GM06990 (cell line): ENCODE results near the gene R3HDM2.
"Not testable (repeated sequence)": the region's sequence is repeated elsewhere in the genome, so short reads cannot be mapped to it uniquely, and the experiment has no call there.

Experiments used
- DNase-seq: peaks from one replicate; pipeline ENCODE4 v3.0.0-alpha.2; 2011; ENCODE audit not compliant: insufficient read length; ENCODE audit errors: extremely low read depth
- H3K27me3 ChIP-seq: replicated peaks from 2 replicates; pipeline ENCODE4 v1.6.0; 2011; ENCODE audit warnings: low read length; ENCODE audit not compliant: control insufficient read depth, insufficient read depth
- H3K36me3 ChIP-seq: 2 replicates; pipeline ENCODE4 v1.5.1; 2011; ENCODE audit warnings: low read length; ENCODE audit not compliant: control insufficient read depth, insufficient read depth
- H3K4me3 ChIP-seq: replicated peaks from 2 replicates; pipeline ENCODE4 v1.5.1; 2011; ENCODE audit warnings: low read depth, mild to moderate bottlenecking, control low read depth, low read length
- TF ChIP-seq, protein P1 (sequence below): IDR thresholded peaks from 2 replicates; pipeline ENCODE4 v1.5.1; 2011; ENCODE audit warnings: low read length, control low read depth, mild to moderate bottlenecking, inconsistent platforms; ENCODE audit not compliant: insufficient read depth, poor library complexity, severe bottlenecking

R3HDM2 gene

DNA sequence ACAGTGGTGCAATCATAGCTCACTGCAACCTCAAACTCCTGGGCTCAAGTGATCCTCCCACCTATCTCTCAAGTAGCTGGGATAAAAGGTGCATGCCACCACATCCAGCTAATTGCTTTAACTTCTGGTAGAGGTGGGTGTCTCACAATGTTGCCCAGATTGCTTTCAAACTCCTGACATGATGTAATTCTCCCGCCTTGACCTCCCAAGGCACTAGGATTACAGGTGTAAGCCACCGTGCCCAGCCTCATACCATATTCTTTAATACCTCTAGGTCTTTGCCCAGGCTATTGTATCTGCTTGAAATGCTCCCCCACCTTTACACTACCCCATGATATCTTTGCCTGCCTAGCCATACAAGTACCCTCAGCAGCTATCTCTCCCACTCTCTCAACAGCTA is 11.3 kb downstream of the R3HDM2 start:
- H3K36me3 ChIP-seq = no peaks in the 10 kb centered on the region; the same call in 1 of the 2 replicates
- TF ChIP-seq, protein P1, sequence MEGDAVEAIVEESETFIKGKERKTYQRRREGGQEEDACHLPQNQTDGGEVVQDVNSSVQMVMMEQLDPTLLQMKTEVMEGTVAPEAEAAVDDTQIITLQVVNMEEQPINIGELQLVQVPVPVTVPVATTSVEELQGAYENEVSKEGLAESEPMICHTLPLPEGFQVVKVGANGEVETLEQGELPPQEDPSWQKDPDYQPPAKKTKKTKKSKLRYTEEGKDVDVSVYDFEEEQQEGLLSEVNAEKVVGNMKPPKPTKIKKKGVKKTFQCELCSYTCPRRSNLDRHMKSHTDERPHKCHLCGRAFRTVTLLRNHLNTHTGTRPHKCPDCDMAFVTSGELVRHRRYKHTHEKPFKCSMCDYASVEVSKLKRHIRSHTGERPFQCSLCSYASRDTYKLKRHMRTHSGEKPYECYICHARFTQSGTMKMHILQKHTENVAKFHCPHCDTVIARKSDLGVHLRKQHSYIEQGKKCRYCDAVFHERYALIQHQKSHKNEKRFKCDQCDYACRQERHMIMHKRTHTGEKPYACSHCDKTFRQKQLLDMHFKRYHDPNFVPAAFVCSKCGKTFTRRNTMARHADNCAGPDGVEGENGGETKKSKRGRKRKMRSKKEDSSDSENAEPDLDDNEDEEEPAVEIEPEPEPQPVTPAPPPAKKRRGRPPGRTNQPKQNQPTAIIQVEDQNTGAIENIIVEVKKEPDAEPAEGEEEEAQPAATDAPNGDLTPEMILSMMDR = no peak
- H3K4me3 ChIP-seq = no peak overlapping the region
- no peaks in the 10 kb centered on the region for H3K27me3 ChIP-seq
- DNase-seq = no peak

DNA sequence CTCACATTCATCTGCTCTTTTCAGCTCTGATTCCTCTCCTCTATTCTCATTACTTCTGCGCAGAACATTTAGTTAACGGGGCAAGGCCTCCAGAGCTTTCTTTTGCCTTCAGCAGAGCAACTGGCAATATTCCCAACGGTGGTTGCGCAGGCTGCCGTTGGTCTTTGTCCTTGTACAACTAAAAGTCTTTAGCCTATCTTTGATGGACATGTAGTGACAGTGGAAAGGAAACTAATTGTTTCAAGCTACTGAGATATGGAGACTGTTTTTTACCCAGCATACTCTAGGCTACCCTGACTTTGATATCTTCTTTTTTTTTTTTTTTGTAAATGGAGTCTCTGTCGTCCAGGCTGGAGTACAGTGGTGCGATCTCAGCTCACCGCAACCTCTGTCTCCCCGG is 12.6 kb downstream of the R3HDM2 start:
- TF ChIP-seq, protein P1 = no peak

DNA sequence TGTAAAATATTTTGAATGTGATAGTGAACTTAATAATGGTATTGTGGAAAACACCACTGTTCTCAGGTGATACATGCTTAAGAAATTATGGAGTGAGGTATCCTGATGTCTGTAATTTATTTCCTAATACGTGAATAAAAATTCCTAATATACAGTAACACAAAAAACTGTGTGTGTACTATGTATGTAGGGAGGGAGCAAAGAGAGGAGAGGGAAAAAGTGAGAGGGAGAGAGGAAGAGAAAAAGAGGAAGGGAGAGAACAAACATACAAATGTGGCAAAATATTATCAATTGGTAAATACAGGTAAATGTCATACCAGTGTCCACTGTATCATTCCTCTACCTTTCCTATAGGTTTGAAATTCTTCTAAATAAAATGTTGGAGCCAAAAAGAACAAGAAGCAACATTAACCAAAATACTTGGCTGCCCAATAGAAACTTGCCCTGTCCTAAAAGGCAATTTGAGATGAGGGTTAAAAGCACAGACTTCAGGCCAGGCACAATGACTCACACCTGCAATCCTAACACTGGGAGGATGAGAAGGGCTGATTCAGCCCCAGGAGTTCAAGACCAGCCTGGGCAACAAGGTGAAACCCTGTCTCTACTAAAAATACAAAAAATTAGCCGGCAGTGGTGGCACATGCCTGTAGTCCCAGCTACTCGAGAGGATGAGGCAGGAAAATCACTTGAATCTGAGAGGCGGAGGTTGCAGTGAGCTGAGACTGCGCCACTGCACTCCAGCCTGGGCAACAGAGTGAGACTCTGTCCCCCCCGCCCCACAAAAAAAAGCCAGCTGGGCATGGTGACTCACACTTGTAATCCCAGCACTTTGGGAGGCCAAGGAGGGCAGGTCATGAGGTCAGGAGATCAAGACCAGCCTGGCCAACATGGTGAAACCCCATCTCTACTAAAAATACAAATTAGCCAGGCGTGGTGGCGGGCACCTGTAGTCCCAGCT is 14.5 kb downstream of the R3HDM2 start:
- Histone ChIP-seq H3K27me3 (no peaks in the 10 kb centered on the region), H3K36me3 (no peaks in the 10 kb centered on the region; the same call in 1 of the 2 replicates), H3K4me3 (no peak overlapping the region)
- TF ChIP-seq, protein P1 = no peak
- DNase-seq = no peak

More for the DNA sequence above, 12.6 kb downstream of the R3HDM2 start:
- no peaks in the 10 kb centered on the region; the same call in 1 of the 2 replicates for H3K36me3 ChIP-seq
- H3K4me3 ChIP-seq = no peak overlapping the region
- H3K27me3 ChIP-seq = no peaks in the 10 kb centered on the region
- DNase-seq = no peak

DNA sequence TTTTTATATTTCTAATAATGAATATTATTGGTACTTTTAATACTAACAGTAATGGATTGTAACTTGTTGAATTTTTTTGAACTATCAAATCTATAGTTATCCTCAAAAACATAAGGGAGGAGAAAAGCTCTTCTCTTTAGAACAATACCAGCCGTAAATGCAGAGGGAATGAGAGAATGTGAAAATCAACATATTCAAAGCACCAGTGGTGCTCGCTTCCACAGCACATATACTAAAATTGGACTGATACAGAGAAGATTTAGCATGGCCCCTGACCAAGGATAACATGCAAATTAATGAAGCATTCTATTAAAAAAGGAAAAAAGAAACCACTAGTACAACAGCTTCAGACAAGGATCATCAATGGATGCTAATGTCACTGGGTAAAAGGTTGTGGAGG is 15.8 kb downstream of the R3HDM2 start:
- Histone ChIP-seq H3K4me3 (no peak overlapping the region), H3K27me3 (no peaks in the 10 kb centered on the region), H3K36me3 (no peaks in the 10 kb centered on the region; the same call in 1 of the 2 replicates)
- DNase-seq = no peak
- TF ChIP-seq, protein P1 = no peak

DNA sequence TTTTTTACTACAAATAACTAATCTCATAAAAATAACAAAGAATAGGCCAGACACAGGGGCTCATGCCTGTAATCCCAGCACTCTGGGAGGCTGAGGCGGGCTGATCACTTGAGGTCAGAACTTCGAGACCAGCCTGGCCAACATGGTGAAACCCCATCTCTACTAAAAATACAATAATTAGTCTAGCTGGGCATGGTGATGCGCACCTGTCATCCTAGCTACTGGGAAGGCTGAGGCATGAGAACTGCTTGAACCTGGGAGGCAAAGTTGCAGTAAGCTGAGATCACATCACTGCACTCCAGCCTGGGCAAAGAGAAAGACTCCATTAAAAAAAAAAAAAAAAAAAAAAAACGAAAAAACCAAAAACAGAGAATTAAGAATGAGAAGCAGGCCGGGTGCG is 16.7 kb downstream of the R3HDM2 start:
- not testable (repeated sequence) for H3K4me3 ChIP-seq, H3K27me3 ChIP-seq, H3K36me3 ChIP-seq, DNase-seq

DNA sequence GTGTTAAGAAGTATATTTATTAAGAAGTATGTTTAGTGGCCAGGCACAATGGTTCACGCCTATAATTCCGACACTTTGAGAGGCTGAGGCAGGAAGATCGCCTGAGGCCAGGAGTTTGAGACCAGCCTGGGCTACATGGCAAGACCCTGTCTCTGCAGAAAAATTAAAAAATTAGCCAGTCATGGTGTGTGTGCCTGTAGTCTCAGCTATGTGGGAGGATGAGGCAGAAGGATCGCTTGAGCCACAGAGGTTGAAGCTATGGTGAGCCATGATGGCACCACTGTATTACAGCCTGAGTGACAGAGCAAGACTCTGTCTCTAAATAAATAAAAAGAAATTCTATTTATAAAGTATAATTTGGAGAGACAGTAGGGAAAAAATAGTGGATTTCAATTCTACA is 20.3 kb downstream of the R3HDM2 start:
- DNase-seq = no peak

More for the DNA sequence above, 20.3 kb downstream of the R3HDM2 start:
- Histone ChIP-seq H3K27me3 (no peaks in the 10 kb centered on the region), H3K4me3 (no peak overlapping the region), H3K36me3 (no peaks in the 10 kb centered on the region)
- TF ChIP-seq, protein P1 = no peak
